ENCODE results near the gene SYT13.

SYT13 gene

GRCh38 chr11:45285930-45286632 is at the start of gene SYT13:
Gene SYT13, minus strand, starts transcription at chr11:45286341. Its CDS starts 134 bp downstream, at chr11:45286207.
- no peak for DNase-seq

- no peak for DNase-seq
Observed at GRCh38 chr11:45335434-45335833, 49.3 kb upstream of the SYT13 start.

GRCh38 chr11:45334836-45335235 is 48.7 kb upstream of the SYT13 start:
- DNase-seq = no peak

GRCh38 chr11:45334410-45334809 is 48.3 kb upstream of the SYT13 start:
- no peak for DNase-seq

- no peak for DNase-seq
Observed at GRCh38 chr11:45333001-45333971, 47.1 kb upstream of the SYT13 start.

- peak; percentile 13 for DNase-seq
Observed at GRCh38 chr11:45332276-45332934, 46.3 kb upstream of the SYT13 start.

GRCh38 chr11:45331839-45332238 is 45.7 kb upstream of the SYT13 start:
- no peak for DNase-seq

- no peak for DNase-seq
Observed at GRCh38 chr11:45328726-45329125, 42.6 kb upstream of the SYT13 start.

GRCh38 chr11:45324459-45324858 is 38.3 kb upstream of the SYT13 start:
- DNase-seq = no peak

GRCh38 chr11:45323601-45324249 is 37.6 kb upstream of the SYT13 start:
- DNase-seq = no peak

- DNase-seq = no peak
Observed at GRCh38 chr11:45322891-45323600, 36.9 kb upstream of the SYT13 start.

- no peak for DNase-seq
Observed at GRCh38 chr11:45322111-45322705, 36.1 kb upstream of the SYT13 start.

GRCh38 chr11:45321669-45322068 is 35.5 kb upstream of the SYT13 start:
- DNase-seq = no peak

- no peak for DNase-seq
Observed at GRCh38 chr11:45321031-45321595, 35.0 kb upstream of the SYT13 start.

GRCh38 chr11:45320371-45320770 is 34.2 kb upstream of the SYT13 start:
- DNase-seq = no peak

- no peak for DNase-seq
Observed at GRCh38 chr11:45319077-45319476, 32.9 kb upstream of the SYT13 start.

GRCh38 chr11:45318516-45318915 is 32.4 kb upstream of the SYT13 start:
- DNase-seq = no peak

GRCh38 chr11:45316258-45316657 is 30.1 kb upstream of the SYT13 start:
- DNase-seq = no peak

GRCh38 chr11:45314900-45315299 is 28.8 kb upstream of the SYT13 start:
- DNase-seq = no peak

GRCh38 chr11:45313171-45313865 is 27.2 kb upstream of the SYT13 start:
- no peak for DNase-seq

All from inflammatory macrophage treated with lipopolysaccharide for 4 hours (primary cell).